C4-2B (cell line): ENCODE results near the gene HPCAL4.

Experiments used
- H3K27ac ChIP-seq: fragments of 450-650 bp; 2 replicates; pipeline ENCODE4 v1.5.1; 2017
- ZFX ChIP-seq: fragments of 450-650 bp; IDR thresholded peaks from 2 replicates; pipeline ENCODE4 v1.6.1; 2017
- TF ChIP-seq, protein P1 (sequence below): fragments of 450-650 bp; conservative IDR thresholded peaks from 2 replicates; pipeline ENCODE4 v1.5.1; 2017; ENCODE audit warnings: mild to moderate bottlenecking

HPCAL4 gene

DNA sequence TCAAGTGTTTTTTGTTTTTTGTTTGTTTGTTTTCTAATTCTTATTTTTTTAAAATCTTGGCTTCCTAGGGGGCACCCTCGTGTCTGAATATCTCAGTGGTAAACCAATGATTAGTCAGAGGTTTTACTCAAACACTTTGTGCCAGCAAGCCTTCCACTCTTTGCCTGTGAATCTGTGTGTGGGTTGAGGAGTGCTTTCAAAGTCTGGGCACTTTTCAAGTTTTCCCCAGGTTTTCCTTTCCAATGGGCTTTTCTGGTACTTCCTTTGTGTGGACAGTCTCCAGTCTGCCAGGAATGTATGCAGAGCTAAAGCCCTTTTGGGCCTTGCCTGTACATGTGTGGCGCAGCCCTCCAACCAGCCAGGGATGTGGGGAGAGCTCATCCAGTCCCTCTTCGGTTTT lies 37.8 kb upstream of the HPCAL4 start:
- TF ChIP-seq ZFX: no peak
- TF ChIP-seq, protein P1, sequence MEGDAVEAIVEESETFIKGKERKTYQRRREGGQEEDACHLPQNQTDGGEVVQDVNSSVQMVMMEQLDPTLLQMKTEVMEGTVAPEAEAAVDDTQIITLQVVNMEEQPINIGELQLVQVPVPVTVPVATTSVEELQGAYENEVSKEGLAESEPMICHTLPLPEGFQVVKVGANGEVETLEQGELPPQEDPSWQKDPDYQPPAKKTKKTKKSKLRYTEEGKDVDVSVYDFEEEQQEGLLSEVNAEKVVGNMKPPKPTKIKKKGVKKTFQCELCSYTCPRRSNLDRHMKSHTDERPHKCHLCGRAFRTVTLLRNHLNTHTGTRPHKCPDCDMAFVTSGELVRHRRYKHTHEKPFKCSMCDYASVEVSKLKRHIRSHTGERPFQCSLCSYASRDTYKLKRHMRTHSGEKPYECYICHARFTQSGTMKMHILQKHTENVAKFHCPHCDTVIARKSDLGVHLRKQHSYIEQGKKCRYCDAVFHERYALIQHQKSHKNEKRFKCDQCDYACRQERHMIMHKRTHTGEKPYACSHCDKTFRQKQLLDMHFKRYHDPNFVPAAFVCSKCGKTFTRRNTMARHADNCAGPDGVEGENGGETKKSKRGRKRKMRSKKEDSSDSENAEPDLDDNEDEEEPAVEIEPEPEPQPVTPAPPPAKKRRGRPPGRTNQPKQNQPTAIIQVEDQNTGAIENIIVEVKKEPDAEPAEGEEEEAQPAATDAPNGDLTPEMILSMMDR: no peak
- no peak overlapping the region for H3K27ac ChIP-seq

DNA sequence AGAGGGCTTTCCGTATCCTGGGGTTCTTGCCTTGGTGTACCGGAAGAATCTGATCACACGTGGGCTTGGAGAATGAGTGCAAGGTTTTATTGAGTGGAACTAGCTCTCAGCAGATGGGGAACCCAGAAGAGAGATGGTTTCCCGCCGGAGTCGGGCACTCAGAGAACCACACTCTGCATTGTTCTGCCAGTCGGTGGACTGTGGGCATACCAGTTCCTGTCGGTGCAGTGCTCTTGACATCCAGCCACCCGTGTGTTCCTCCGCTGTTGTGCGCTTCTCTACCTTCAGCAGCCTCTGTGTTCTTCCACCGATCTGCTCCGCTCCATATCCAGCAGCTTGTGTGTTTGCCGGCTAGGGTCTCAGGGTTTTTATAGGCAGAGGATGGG lies 36.7 kb upstream of the HPCAL4 start:
- no peak overlapping the region for H3K27ac ChIP-seq
- TF ChIP-seq, protein P1: no peak
- no peak for TF ChIP-seq ZFX

DNA sequence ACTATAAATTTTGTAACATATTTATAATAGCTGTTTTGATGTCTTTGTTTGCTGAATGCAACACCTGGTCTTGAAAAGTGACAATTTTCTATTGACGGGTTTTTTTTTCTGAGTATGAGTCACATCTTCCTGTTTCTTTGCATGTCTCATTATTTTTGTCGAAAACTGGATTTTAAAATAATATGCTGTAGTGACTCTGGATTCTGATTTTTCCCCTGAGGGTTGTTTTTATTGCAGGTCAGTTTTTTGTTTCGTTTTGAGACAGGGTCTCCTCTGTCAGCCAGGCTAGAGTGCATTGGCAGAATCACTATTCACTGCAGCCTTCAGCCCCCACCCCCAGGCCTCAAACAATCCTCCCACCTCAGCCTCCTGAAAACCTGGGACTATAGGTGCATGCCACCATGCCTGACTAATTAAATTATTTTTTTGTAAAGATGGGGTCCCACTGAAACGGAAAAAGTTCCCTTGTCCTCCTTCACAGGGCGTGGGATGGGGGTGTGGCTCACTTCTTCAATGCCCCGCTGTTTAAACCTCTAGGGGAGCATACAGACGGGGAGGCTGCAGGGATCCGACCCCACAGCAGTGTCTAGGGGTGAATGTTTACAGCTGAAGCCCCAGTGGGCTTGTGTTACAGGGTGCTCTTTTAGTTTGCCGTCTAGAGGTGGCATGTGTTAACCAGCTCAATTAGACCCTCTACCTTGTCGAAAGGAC lies 36.1 kb upstream of the HPCAL4 start:
- TF ChIP-seq, protein P1: no peak
- no peak for TF ChIP-seq ZFX
- H3K27ac ChIP-seq: no peak overlapping the region

DNA sequence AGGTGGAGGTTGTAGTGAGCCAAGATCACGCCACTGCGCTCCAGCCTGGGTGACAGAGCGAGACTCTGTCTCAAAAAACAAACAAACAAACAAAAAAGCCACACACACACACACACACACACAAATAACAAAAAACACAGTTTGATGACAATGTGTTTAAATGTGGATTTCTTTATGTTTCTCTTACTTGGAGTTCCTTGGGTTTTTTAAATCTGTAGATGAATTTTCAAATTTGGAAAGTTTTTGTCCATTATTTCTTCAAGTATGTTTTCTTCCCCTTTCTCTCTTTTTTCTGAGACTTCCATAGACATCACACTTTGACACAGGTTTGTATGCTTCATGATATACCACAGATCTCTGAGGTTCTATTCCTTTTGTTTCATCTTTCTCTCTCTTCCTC lies 35.4 kb upstream of the HPCAL4 start:
- no peak for TF ChIP-seq ZFX
- TF ChIP-seq, protein P1: no peak
- no peak overlapping the region for H3K27ac ChIP-seq

DNA sequence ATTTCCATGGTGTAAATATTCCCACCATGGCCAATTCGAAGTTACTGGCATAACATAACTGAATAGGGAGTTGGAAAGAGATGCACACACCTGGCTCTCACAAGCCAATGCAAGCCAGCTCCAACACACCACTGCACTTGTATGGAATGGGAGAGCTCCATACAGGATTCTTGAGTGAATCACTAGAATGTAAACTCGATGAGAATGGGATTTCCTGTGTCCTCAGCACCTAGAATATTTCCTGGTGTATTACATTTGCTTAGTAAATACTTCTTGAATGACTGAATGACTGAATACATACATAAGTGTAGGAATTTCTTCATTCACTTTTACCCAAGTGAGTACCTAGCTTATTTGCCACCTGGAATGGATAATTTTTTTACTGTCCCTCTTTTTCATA lies 31.3 kb upstream of the HPCAL4 start:
- H3K27ac ChIP-seq: no peak overlapping the region
- no peak for TF ChIP-seq ZFX
- TF ChIP-seq, protein P1: no peak

DNA sequence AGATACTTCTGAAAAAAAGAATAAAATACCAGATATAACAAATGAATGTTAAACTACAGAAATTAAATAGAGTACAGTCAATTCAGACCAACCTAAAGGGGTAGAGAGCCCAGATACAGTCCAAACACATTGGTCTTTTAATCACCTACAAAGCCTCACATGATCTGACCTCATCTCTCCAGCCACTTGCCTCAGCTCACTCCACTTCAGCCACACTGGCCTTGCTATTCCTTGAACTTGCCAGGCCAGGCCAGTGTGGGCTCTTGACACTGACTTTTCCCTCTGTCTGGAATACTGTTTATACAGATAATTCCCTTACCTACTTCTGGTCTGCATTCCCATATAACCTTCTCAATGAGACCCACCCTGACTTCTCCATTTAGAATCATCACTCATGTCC lies 30.4 kb upstream of the HPCAL4 start:
- H3K27ac ChIP-seq: no peak overlapping the region
- no peak for TF ChIP-seq ZFX
- TF ChIP-seq, protein P1: no peak

DNA sequence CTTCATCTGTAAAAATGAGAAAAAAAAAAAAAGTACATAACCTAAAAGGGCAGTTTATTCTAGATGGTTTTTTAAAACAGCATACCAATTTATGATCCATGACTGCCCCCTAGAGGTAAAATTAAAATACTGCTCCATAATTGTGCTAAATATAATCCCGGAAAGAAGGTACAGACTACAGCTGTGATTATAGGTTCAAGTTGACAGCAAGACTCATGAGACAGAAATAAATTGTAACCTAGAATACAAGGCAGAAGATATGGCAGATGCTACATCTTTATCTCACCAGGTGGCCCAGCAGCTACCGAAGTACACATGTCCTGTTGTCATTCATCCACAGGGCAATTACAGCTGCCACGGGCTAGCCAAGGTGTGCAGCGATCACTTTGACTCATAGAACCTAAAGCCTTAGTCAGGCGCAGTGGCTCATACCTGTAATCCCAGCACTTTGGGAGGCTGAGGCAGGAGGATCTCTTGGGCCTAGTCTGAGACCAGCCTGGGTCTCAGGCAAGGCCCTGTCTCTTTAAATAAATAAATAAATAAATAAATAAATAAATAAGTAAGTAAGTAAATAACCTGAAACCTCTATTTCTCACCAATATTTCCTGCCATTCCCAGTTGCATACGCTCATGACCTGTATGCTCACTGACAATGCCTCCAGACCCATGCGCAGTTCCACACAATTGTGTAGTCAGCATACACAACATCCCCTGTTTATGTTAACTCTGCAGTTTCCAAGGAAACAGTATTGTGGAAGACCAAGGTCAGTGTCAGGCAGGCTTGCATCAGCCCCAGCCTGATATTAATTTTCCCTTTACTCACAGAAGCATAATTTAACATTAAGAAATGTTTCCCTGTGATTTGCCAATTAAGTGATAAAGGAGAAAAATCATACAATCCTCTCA lies 29.1 kb upstream of the HPCAL4 start:
- no peak overlapping the region for H3K27ac ChIP-seq

More for the DNA sequence above, 29.1 kb upstream of the HPCAL4 start:
- TF ChIP-seq ZFX: no peak
- TF ChIP-seq, protein P1: peak; percentile 83
